Osteoblast (primary cell): ENCODE data around the gene IGFBP4. TPM values are rescaled to one million over a fixed set of nuclear protein-coding genes. Genes with fewer than 3 reads are reported as not detected.
A peak's percentile ranks its signal among the peaks of the same experiment; 100 is the strongest.

ENCODE experiments used
- DNase-seq: peaks from one replicate; pipeline ENCODE4 v3.0.0; 2011; ENCODE audit warnings: low spot score, mixed read lengths; ENCODE audit not compliant: insufficient read length; ENCODE audit errors: missing footprints
- H2AFZ ChIP-seq: 2 replicates; pipeline ENCODE4 v1.6.0; 2011; ENCODE audit warnings: mild to moderate bottlenecking, low read length
- H3K27ac ChIP-seq: 2 replicates; pipeline ENCODE4 v1.5.1; 2011; ENCODE audit warnings: mild to moderate bottlenecking, low read depth, low read length, moderate library complexity
- H3K27me3 ChIP-seq: 2 replicates; pipeline ENCODE4 v1.6.0; 2012; ENCODE audit warnings: mild to moderate bottlenecking, control low read depth, inconsistent platforms, low read length, moderate library complexity; ENCODE audit not compliant: insufficient read depth
- H3K36me3 ChIP-seq: 2 replicates; pipeline ENCODE4 v1.5.1; 2011; ENCODE audit warnings: mild to moderate bottlenecking, low read length, control low read depth, moderate library complexity; ENCODE audit not compliant: insufficient read depth
- H3K4me1 ChIP-seq: 2 replicates; pipeline ENCODE4 v1.5.1; 2011; ENCODE audit warnings: mild to moderate bottlenecking, low read length, control low read depth, moderate library complexity; ENCODE audit not compliant: insufficient read depth
- H3K4me2 ChIP-seq: 2 replicates; pipeline ENCODE4 v1.6.0; 2011; ENCODE audit warnings: mild to moderate bottlenecking, low read length; ENCODE audit not compliant: insufficient read depth
- H3K4me3 ChIP-seq: fragments of 200-600 bp; sonication (generic); 3 replicates; pipeline ENCODE4 v1.5.1; 2012; ENCODE audit warnings: mild to moderate bottlenecking, low read length, inconsistent platforms; ENCODE audit not compliant: insufficient read depth
- H3K79me2 ChIP-seq: 2 replicates; pipeline ENCODE4 v1.6.0; 2012; ENCODE audit warnings: mild to moderate bottlenecking, low read length, control low read depth, inconsistent platforms; ENCODE audit not compliant: insufficient read depth
- H3K9me3 ChIP-seq: 2 replicates; pipeline ENCODE4 v1.5.1; 2011; ENCODE audit warnings: low read depth, low read length, control low read depth
- H4K20me1 ChIP-seq: 2 replicates; pipeline ENCODE4 v1.6.0; 2012; ENCODE audit warnings: mild to moderate bottlenecking, low read length, control low read depth; ENCODE audit not compliant: insufficient read depth
- CTCF ChIP-seq: IDR thresholded peaks from 2 replicates; pipeline ENCODE4 v1.5.1; 2011; ENCODE audit warnings: mild to moderate bottlenecking, low read depth, low read length, moderate library complexity; ENCODE audit errors: extremely low read depth
- total RNA-seq: library from RNA; depleted of rRNA; stranded (reverse); fragments of >200 nt; gene quantifications from 2 replicates; pipeline ENCODE4 v1.2.3, GENCODE V29; 2012

IGFBP4 gene
- total RNA-seq, 1 donor, result 666 TPM

GRCh38 chr17:40459636-40460603 is 16.7 kb downstream of the IGFBP4 start:
- H3K27ac ChIP-seq, result peak overlapping the region; percentile 43
- no peak for TF ChIP-seq CTCF
- no peaks in the 10 kb centered on the region for H3K9me3 ChIP-seq
- no peaks in the 10 kb centered on the region for H3K27me3 ChIP-seq
- H3K4me2 ChIP-seq, result no peak overlapping the region
- peak; percentile 68 for DNase-seq
- H4K20me1 ChIP-seq, result peaks cover 39% of the 10 kb centered on the region
- no peaks in the 10 kb centered on the region for H3K79me2 ChIP-seq
- peaks cover 26% of the 10 kb centered on the region for H3K4me1 ChIP-seq
- peaks cover 51% of the 10 kb centered on the region for H3K36me3 ChIP-seq
- no peak overlapping the region for H3K4me3 ChIP-seq
- H2AFZ ChIP-seq, result no peak overlapping the region

- H4K20me1 ChIP-seq, result peaks cover 39% of the 10 kb centered on the region
- no peak overlapping the region for H3K4me2 ChIP-seq
- no peak for TF ChIP-seq CTCF
These were observed 17.3 kb downstream of the IGFBP4 start for GRCh38 chr17:40460604-40460967.

GRCh38 chr17:40460968-40461731 is 17.9 kb downstream of the IGFBP4 start:
- peak; percentile 78 for DNase-seq
- TF ChIP-seq CTCF, result no peak
- Histone ChIP-seq H3K4me3 (no peak overlapping the region), H3K4me1 (peaks cover 26% of the 10 kb centered on the region), H3K27me3 (no peaks in the 10 kb centered on the region), H3K4me2 (no peak overlapping the region), H4K20me1 (peaks cover 35% of the 10 kb centered on the region), H3K79me2 (no peaks in the 10 kb centered on the region), H3K9me3 (no peaks in the 10 kb centered on the region), H2AFZ (no peak overlapping the region), H3K36me3 (peaks cover 39% of the 10 kb centered on the region), H3K27ac (peak overlapping the region; percentile 24)

More at GRCh38 chr17:40460604-40460967, 17.3 kb downstream of the IGFBP4 start:
- H3K4me3 ChIP-seq, result no peak overlapping the region
- peaks cover 45% of the 10 kb centered on the region for H3K36me3 ChIP-seq
- peak; percentile 66 for DNase-seq
- H3K27ac ChIP-seq, result peak overlapping the region; percentile 8
- no peak overlapping the region for H2AFZ ChIP-seq
- H3K79me2 ChIP-seq, result no peaks in the 10 kb centered on the region
- H3K9me3 ChIP-seq, result no peaks in the 10 kb centered on the region
- no peaks in the 10 kb centered on the region for H3K27me3 ChIP-seq
- H3K4me1 ChIP-seq, result peaks cover 26% of the 10 kb centered on the region
